ENCODE measurements around the gene RPTOR.

- TF ChIP-seq EZH2 (IDR thresholded peaks at IDR 0.05) = no peak
- no peak for TF ChIP-seq POLR2AphosphoS5 (IDR thresholded peaks at IDR 0.05; ENCODE audit: borderline replicate concordance, low read depth, low read length)
Observed at GRCh38 chr17:80888276-80889160, 343.9 kb downstream of the RPTOR start.
